NT2/D1 (cell line): ENCODE data around the gene PSG3.
"Not testable (repeated sequence)": the region's sequence is repeated elsewhere in the genome, so short reads cannot be mapped to it uniquely, and the experiment has no call there.

Experiments used
- YY1 ChIP-seq: IDR thresholded peaks from 2 replicates; pipeline ENCODE4 v1.6.1; 2011; ENCODE audit not compliant: insufficient read length, insufficient read depth
- ZNF274 ChIP-seq: IDR thresholded peaks from 2 replicates; pipeline ENCODE4 v1.6.1; 2011; ENCODE audit warnings: mild to moderate bottlenecking, low read depth, low read length

DNA sequence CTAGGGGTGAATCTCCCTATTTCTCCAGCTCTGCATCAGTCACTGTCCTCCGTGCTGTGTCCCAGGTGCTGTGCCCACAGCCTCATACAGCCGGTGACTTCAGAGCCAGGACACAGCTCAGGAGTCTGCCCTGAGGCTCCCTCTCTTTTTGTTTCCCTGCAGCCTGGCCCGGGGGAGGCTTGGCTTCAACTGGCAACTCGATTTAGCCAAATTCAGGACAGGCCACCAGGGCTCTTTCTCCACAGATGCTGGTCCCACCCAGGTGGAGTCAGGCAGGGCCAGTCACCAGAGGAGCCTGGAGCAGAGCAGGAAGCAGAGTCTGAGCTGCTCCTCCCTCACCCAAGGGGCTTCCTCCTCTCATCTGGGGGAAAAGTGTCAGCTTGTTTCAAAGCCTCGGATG lies 11.9 kb downstream of the PSG3 start:
- TF ChIP-seq ZNF274, YY1: not testable (repeated sequence)
